ENCODE results near the gene IRGM.

- TF ChIP-seq CTCF (IDR thresholded peaks at IDR 0.05; ENCODE audit: low read depth, low read length) = no peak
- peak; percentile 29; the same call in 1 of the 2 replicates for TF ChIP-seq MAX (IDR thresholded peaks at IDR 0.05; ENCODE audit: low read depth, low read length)
- no peak for TF ChIP-seq POLR2A (IDR thresholded peaks at IDR 0.05; ENCODE audit: extremely low read depth, insufficient read length)
These were observed 15.7 kb downstream of the IRGM start for GRCh38 chr5:150862070-150862469.

Data from NB4 (cell line).